Measurements from ENCODE around the gene IGLON5.

Gene IGLON5

DNA sequence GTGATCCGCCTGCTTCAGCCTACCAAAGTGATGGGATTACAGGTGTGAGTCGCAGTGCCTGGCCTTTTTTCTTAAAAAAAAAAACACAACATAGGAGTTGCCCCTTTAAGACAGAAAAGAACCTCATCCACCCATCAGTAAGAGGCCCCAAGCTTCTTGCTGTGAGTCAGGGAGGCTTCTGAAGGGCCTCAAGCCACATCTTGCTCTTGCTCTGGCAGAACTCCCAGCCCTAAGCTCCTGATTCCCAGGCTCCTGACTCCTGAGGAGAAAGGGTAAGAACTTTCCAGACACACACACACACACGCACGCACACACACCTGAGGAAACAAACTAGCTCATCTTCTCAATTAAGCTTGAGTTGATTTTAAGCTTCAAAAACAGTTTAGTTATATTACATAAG, 47.9 kb downstream of the IGLON5 start:
- no peak for DNase-seq (ENCODE audit: extremely low spot score)
- TF ChIP-seq, protein P1, sequence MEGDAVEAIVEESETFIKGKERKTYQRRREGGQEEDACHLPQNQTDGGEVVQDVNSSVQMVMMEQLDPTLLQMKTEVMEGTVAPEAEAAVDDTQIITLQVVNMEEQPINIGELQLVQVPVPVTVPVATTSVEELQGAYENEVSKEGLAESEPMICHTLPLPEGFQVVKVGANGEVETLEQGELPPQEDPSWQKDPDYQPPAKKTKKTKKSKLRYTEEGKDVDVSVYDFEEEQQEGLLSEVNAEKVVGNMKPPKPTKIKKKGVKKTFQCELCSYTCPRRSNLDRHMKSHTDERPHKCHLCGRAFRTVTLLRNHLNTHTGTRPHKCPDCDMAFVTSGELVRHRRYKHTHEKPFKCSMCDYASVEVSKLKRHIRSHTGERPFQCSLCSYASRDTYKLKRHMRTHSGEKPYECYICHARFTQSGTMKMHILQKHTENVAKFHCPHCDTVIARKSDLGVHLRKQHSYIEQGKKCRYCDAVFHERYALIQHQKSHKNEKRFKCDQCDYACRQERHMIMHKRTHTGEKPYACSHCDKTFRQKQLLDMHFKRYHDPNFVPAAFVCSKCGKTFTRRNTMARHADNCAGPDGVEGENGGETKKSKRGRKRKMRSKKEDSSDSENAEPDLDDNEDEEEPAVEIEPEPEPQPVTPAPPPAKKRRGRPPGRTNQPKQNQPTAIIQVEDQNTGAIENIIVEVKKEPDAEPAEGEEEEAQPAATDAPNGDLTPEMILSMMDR (IDR thresholded peaks at IDR 0.05; ENCODE audit: control extremely low read depth, extremely low read depth, low read depth, missing control alignments), result no peak
- ChIA-PET CTCF (interaction anchor here (0.7 to 1.2 kb wide), 6 partner anchors 9 to 36 kb away, joined by 3 to 5 read pairs (median 5); partner anchors contain the start of genes CLDND2 and VSIG10L), POLR2A (no interaction called here)

DNA sequence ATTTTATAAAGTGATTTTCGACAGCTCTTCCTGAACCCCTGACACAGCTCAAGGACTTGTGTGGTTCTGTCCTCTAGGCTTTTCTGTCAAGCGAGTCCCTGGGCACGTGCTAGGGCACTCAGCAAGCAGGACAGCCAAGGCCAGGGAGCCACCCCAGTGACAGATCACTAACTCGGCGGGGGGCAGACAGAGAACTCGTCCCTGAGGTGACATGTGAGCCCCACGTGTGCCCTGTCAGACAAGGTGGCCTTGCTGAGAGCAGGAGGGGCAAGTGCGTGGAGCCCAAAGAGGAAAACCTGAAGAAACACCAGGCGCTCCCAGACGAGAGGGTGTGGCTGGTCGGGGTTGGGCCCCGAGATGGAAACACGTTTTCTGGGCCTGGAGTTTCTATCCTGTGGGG, 49.8 kb downstream of the IGLON5 start:
- DNase-seq (ENCODE audit: extremely low spot score), result no peak
- TF ChIP-seq, protein P1 (IDR thresholded peaks at IDR 0.05; ENCODE audit: control extremely low read depth, extremely low read depth, low read depth, missing control alignments), result no peak
- ChIA-PET POLR2A (no interaction called here), CTCF (no interaction called here)

DNA sequence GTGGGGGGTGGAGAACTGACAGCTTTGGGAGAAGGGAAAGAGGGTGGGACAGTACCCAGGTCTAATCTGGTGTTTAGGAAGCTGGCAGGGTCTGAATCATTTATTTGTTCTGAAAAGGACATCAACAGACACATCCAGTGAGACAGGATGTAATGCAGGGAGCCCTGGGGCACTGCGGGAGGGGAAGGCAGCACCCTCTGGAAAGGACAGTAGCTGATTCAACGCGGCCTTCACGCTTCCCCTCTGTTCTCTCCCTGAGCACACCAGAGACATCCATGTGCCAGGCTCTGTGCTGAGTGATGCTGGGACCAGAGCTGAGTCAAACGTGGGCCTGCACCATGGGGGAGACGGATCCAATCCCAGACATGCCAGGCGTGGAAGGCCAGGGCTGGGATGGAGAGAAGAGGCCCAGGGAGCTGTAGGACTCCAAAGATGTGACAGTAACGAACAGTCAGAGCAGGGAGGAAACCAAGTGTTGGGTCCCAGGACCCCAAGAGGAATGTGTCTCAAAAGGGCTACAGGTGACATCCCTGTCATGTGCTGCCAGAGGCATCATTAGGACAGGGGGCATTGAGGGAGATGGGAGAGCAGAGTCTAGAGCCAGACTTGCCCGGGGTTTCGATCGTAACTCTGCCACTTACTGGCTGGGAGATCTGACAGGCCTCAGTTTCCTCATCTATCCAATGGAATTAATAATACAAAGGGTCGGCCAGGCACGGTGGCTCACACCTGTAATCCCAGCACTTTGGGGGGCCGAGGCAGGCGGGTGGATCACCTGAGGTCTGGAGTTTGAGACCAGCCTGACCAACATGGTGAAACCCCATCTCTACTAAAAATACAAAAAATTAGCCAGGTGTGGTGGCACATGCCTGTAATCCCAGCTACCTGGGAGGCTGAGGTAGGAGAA, 53.0 kb downstream of the IGLON5 start:
- ChIA-PET POLR2A (no interaction called here), CTCF (interaction anchor here (1.4 to 2.1 kb wide), 3 partner anchors 24 to 44 kb away, joined by 3 to 11 read pairs (median 8); partner anchors contain the start of gene VSIG10L)
- DNase-seq (ENCODE audit: extremely low spot score), result no peak
- TF ChIP-seq, protein P1 (IDR thresholded peaks at IDR 0.05; ENCODE audit: control extremely low read depth, extremely low read depth, low read depth, missing control alignments), result no peak

DNA sequence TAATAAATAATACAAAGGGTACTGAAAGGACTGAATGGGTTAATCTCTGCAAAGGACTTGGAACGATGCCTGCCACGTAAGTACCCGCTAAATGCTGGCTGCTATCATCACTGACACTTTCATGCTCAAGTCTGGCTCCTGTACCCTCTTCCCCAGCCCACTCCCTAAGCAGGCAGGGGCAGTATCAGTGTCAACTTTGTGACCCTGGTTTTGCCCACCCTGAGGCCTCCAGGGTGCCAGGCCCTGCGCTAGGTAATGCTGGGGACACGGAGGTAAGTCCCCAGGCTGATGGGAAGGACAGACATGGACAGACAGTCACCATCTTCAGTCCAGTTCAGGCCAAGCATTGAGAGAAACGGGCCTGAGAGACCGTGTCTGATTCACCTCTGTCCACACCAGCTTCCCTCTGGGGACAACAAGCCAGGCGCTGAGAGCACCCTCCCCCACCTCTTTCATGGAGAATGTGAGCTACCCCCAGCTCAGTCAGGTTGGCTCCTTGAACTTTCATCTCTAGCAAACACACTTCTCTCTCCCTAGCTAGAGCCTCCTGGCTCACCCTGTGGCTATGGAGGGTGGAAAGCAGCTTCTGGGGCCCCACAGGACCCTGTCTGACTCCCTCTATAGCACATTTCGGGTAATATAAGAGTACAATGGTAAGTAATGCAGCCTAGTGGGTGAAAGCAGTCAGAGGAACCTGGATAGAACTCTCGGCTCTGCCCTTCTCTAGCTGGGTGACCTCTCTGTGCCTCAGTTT, 53.9 kb downstream of the IGLON5 start:
- POLR2A ChIA-PET, result interaction anchor here (0.8 to 0.9 kb wide), 2 partner anchors 29 to 564 kb away, joined by 3 to 4 read pairs; no protein-coding TSS in a partner anchor
- CTCF ChIA-PET, result interaction anchor here (0.7 to 2.1 kb wide), 8 partner anchors 11 to 296 kb away, joined by 3 to 8 read pairs (median 4); partner anchors contain the start of gene SIGLEC10
- no peak for DNase-seq (ENCODE audit: extremely low spot score)
- TF ChIP-seq, protein P1 (IDR thresholded peaks at IDR 0.05; ENCODE audit: control extremely low read depth, extremely low read depth, low read depth, missing control alignments), result peak; percentile 8

DNA sequence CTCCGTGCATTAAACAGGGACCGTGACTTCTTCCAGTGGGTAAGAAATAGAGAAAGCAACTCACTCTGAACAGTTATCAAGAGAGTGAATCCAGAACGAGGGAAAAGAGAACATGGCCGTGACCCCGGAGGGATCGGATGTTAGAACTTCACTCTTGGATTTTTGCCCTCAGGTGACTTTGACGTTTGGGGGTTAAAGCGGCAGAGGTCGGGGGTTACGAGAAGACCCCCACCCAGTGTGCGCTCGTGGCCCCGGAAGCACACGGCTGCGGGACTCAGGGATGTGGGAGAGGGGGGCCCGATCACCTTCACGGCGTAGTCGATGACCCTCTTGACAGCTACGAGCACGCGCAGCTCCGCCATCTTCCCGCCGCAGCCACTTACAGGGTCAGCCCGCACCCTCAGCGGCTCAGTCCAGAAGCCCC, 54.5 kb downstream of the IGLON5 start, which contains the start of gene ETFB:
Gene ETFB, minus strand, starts transcription at position 424 of the 424 bp plus-strand sequence. Its CDS starts 62 bp downstream, at position 362.
- POLR2A ChIA-PET, result interaction anchor here (0.8 to 0.9 kb wide), 2 partner anchors 28 to 564 kb away, joined by 3 to 4 read pairs; no protein-coding TSS in a partner anchor
- CTCF ChIA-PET, result interaction anchor here (0.9 to 2.1 kb wide), 5 partner anchors 11 to 295 kb away, joined by 3 to 8 read pairs (median 4); partner anchors contain the start of gene SIGLEC10
- TF ChIP-seq, protein P1 (IDR thresholded peaks at IDR 0.05; ENCODE audit: control extremely low read depth, extremely low read depth, low read depth, missing control alignments), result no peak
- no peak for DNase-seq (ENCODE audit: extremely low spot score)
